OCI-LY7 (cell line): Measurements from ENCODE around the gene FAM107B. TPM values are rescaled to one million over a fixed set of nuclear protein-coding genes. Genes with fewer than 3 reads are reported as not detected.
A peak's percentile ranks its signal among the peaks of the same experiment; 100 is the strongest.

Experiments
- BruUV-seq: library from RNA; stranded (reverse); fragments of 400-500 nt; replicated peaks from 2 replicates; lab custom pipeline; 2021; lab: Mats Ljungman, UMichigan
- CTCF ChIA-PET: fragments of 300-600 bp; sonication (Branson Sonifier 250); formaldehyde crosslinking; loops from one replicate; lab custom pipeline; 2022; ENCODE audit warnings: antibody characterized with exemption; ENCODE audit not compliant: unreplicated experiment; lab: Charles Lee
- POLR2A ChIA-PET: fragments of 300-600 bp; sonication (Branson Sonifier 250); formaldehyde crosslinking; loops from one replicate; lab custom pipeline; 2022; ENCODE audit warnings: antibody characterized with exemption; lab: Charles Lee
- DNase-seq: peaks from one replicate; pipeline ENCODE4 v3.0.0-alpha.2; 2015; ENCODE audit warnings: low spot score
- H2AFZ ChIP-seq: fragments of 200-600 bp; sonication (generic), shearing (Covaris generic); 2 replicates; pipeline ENCODE4 v1.6.1; 2014; ENCODE audit warnings: mild to moderate bottlenecking, antibody characterized with exemption, low read length, moderate library complexity
- H3K27ac ChIP-seq: fragments of 200-600 bp; sonication (generic); 2 replicates; pipeline ENCODE4 v1.5.1; 2014; ENCODE audit warnings: mixed run types, low read depth, mild to moderate bottlenecking, moderate library complexity, low read length, inconsistent platforms; ENCODE audit not compliant: poor library complexity, severe bottlenecking
- H3K36me3 ChIP-seq: fragments of 200-600 bp; sonication (generic); 2 replicates; pipeline ENCODE4 v1.6.1; 2014; ENCODE audit warnings: mild to moderate bottlenecking, antibody characterized with exemption, low read length, moderate library complexity, mixed read lengths; ENCODE audit not compliant: insufficient read depth
- H3K4me1 ChIP-seq: fragments of 200-600 bp; sonication (generic); 2 replicates; pipeline ENCODE4 v1.5.1; 2014; ENCODE audit warnings: mild to moderate bottlenecking, low read length; ENCODE audit not compliant: insufficient read depth, poor library complexity, severe bottlenecking
- H3K4me2 ChIP-seq: fragments of 200-600 bp; sonication (generic); 2 replicates; pipeline ENCODE4 v1.6.1; 2014; ENCODE audit warnings: mild to moderate bottlenecking, low read length
- H3K4me3 ChIP-seq: fragments of 200-600 bp; sonication (generic); 2 replicates; pipeline ENCODE4 v1.5.1; 2014; ENCODE audit warnings: mild to moderate bottlenecking, low read depth, low read length; ENCODE audit not compliant: poor library complexity, severe bottlenecking
- H3K79me2 ChIP-seq: fragments of 200-600 bp; sonication (generic); 2 replicates; pipeline ENCODE4 v1.6.1; 2016; ENCODE audit warnings: low read depth, mild to moderate bottlenecking, low read length, moderate library complexity, mixed read lengths; ENCODE audit not compliant: insufficient read depth
- H3K9me2 ChIP-seq: fragments of 200-600 bp; sonication (generic); 2 replicates; pipeline ENCODE4 v1.6.1; 2016; ENCODE audit warnings: mild to moderate bottlenecking, low read length, mixed read lengths; ENCODE audit not compliant: insufficient read depth
- H3K9me3 ChIP-seq: fragments of 200-600 bp; sonication (generic); 2 replicates; pipeline ENCODE4 v1.6.1; 2014; ENCODE audit warnings: mild to moderate bottlenecking, mixed run types, low read length, mixed read lengths
- H4K20me1 ChIP-seq: fragments of 200-600 bp; sonication (generic); 2 replicates; pipeline ENCODE4 v1.6.1; 2014; ENCODE audit warnings: mild to moderate bottlenecking, antibody characterized with exemption, low read length, moderate library complexity, mixed read lengths; ENCODE audit not compliant: insufficient read depth
- CTCF ChIP-seq: fragments of 200-600 bp; sonication (generic); conservative IDR thresholded peaks from 2 replicates; pipeline ENCODE4 v1.5.1; 2014; ENCODE audit warnings: mild to moderate bottlenecking, antibody characterized with exemption, low read length, moderate library complexity, mixed read lengths
- EZH2phosphoT487 ChIP-seq: fragments of 200-600 bp; sonication (generic); IDR thresholded peaks from 2 replicates; pipeline ENCODE4 v1.6.1; 2018; ENCODE audit warnings: low read depth, borderline replicate concordance, mild to moderate bottlenecking, mixed run types, antibody characterized with exemption, low read length, moderate library complexity, mixed read lengths
- intact Hi-C: fragments of 100-400 bp; cut with micrococcal nuclease; formaldehyde crosslinking; loops from one replicate; pipeline ENCODE4 v1.10.0; 2022; ENCODE audit not compliant: unreplicated experiment
- total RNA-seq, 2 experiments: library from RNA; depleted of rRNA in 1 of 2; stranded (reverse); fragments of >200 nt in 1 of 2; shearing (Covaris generic) in 1 of 2; gene quantifications; 2 replicates each; pipeline ENCODE4 v1.2.3, GENCODE V29; 2014 to 2022

The FAM107B gene
- total RNA-seq, 2 experiments from 2014 or later: 114 to 398 TPM

- peak; percentile 89 for DNase-seq
- Histone ChIP-seq H3K4me3 (peak overlapping the region; percentile 81), H3K79me2 (peaks cover 66% of the 10 kb centered on the region), H3K27ac (peak overlapping the region; percentile 83), H3K9me3 (no peaks in the 10 kb centered on the region), H2AFZ (no peak overlapping the region), H4K20me1 (peaks cover 27% of the 10 kb centered on the region), H3K9me2 (no peaks in the 10 kb centered on the region), H3K4me1 (peaks cover 51% of the 10 kb centered on the region), H3K36me3 (peaks cover 63% of the 10 kb centered on the region), H3K4me2 (peak overlapping the region; percentile 84)
- intact Hi-C loops: loop anchor here (1.0 to 5.0 kb wide), 7 partner anchors 37 to 350 kb away; partner anchors contain the start of genes CDNF, DCLRE1C, HSPA14 and MSANTD7
- TF ChIP-seq EZH2phosphoT487 (no peak), CTCF (no peak; the same call in 1 of the 2 replicates)
- TSS peak; percentile 94 for BruUV-seq
- ChIA-PET POLR2A (interaction anchor here (0.5 to 0.8 kb wide), 3 partner anchors 207 to 246 kb away, joined by 3 to 4 read pairs (median 3); no protein-coding TSS in a partner anchor), CTCF (no interaction called here)
Measured at GRCh38 chr10:14601872-14602725, 172.6 kb downstream of the FAM107B start.

DNA sequence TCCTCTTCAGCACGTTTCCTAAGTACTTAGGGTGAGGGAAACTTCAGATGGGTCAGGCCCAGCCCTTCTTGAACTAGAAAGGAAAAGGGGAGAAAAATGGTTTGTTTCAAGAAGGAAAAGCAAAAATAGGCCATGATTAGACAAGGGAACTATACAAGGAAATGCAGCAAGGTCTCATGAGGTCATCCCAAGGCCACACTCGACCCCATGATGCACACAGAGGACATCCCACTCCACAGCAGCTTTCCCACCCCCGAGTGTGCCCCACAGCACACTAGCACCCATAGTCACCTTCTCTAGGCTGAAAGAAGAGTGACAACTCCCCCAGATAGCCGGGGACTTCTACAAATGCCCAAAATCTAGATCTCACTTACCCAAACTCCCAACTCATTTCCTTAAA is 173.4 kb downstream of the FAM107B start:
- Histone ChIP-seq H3K4me1 (peaks cover 51% of the 10 kb centered on the region), H2AFZ (no peak overlapping the region), H3K4me3 (peak overlapping the region; percentile 81), H3K4me2 (peak overlapping the region; percentile 84), H3K9me3 (no peaks in the 10 kb centered on the region), H4K20me1 (peaks cover 27% of the 10 kb centered on the region), H3K79me2 (peaks cover 74% of the 10 kb centered on the region), H3K9me2 (no peaks in the 10 kb centered on the region), H3K36me3 (peaks cover 71% of the 10 kb centered on the region), H3K27ac (peak overlapping the region; percentile 83)
- intact Hi-C loops: loop anchor here (5.0 kb wide), 3 partner anchors 236 to 351 kb away; partner anchors contain the start of genes CDNF, DCLRE1C, HSPA14 and MSANTD7
- BruUV-seq: no TSS peak
- TF ChIP-seq CTCF (no peak), EZH2phosphoT487 (no peak)
- ChIA-PET CTCF (no interaction called here), POLR2A (interaction anchor here (0.6 to 1.6 kb wide), 4 partner anchors 9 to 47 kb away, joined by 3 to 5 read pairs (median 3); no protein-coding TSS in a partner anchor)
- no peak for DNase-seq
